WERI-Rb-1 (cell line): ENCODE results near the gene JAG1.

ENCODE experiments used
- DNase-seq: peaks from one replicate; pipeline ENCODE4 v3.0.0-alpha.2; 2020
- H3K27ac ChIP-seq: fragments of 250-450 bp; sonication (Bioruptor Pico); 2 replicates; pipeline ENCODE4 v1.5.1; 2020; ENCODE audit warnings: mild to moderate bottlenecking, moderate library complexity
- H3K27me3 ChIP-seq: fragments of 250-450 bp; sonication (Bioruptor Pico); 2 replicates; pipeline ENCODE4 v1.5.1; 2021; ENCODE audit warnings: mild to moderate bottlenecking, low read depth, moderate library complexity; ENCODE audit not compliant: insufficient read depth, severe bottlenecking
- H3K36me3 ChIP-seq: fragments of 250-450 bp; sonication (Bioruptor Pico); 2 replicates; pipeline ENCODE4 v1.5.1; 2020; ENCODE audit warnings: mild to moderate bottlenecking, moderate library complexity
- H3K4me3 ChIP-seq: 2 replicates; pipeline ENCODE4 v1.5.1; 2011; ENCODE audit warnings: low read depth, mild to moderate bottlenecking, control low read depth, low read length
- H3K9me3 ChIP-seq: fragments of 250-450 bp; sonication (Bioruptor Pico); 2 replicates; pipeline ENCODE4 v1.5.1; 2021; ENCODE audit warnings: mild to moderate bottlenecking, moderate library complexity; ENCODE audit not compliant: severe bottlenecking
- CTCF ChIP-seq: IDR thresholded peaks from 2 replicates; pipeline ENCODE4 v1.5.1; 2011; ENCODE audit warnings: low read depth, mild to moderate bottlenecking, control low read depth, inconsistent platforms, low read length

Gene JAG1

GRCh38 chr20:10665791-10666190, 8.0 kb downstream of the JAG1 start:
- Histone ChIP-seq H3K36me3 (no peaks in the 10 kb centered on the region), H3K27me3 (no peaks in the 10 kb centered on the region), H3K27ac (no peak overlapping the region), H3K9me3 (no peaks in the 10 kb centered on the region), H3K4me3 (no peak overlapping the region)
- no peak for DNase-seq
- TF ChIP-seq CTCF = no peak

GRCh38 chr20:10665027-10665561, 8.7 kb downstream of the JAG1 start:
- H3K4me3 ChIP-seq = no peak overlapping the region
- H3K9me3 ChIP-seq = no peaks in the 10 kb centered on the region
- no peaks in the 10 kb centered on the region for H3K36me3 ChIP-seq
- no peak overlapping the region for H3K27ac ChIP-seq
- TF ChIP-seq CTCF = no peak
- DNase-seq = no peak
- H3K27me3 ChIP-seq = no peaks in the 10 kb centered on the region

GRCh38 chr20:10663756-10664155, 10.0 kb downstream of the JAG1 start:
- no peaks in the 10 kb centered on the region for H3K27me3 ChIP-seq
- no peaks in the 10 kb centered on the region for H3K9me3 ChIP-seq
- no peak overlapping the region for H3K4me3 ChIP-seq
- no peak for TF ChIP-seq CTCF
- H3K27ac ChIP-seq = no peak overlapping the region
- no peaks in the 10 kb centered on the region for H3K36me3 ChIP-seq
- DNase-seq = no peak

- TF ChIP-seq CTCF = no peak
- Histone ChIP-seq H3K27ac (no peak overlapping the region), H3K4me3 (no peak overlapping the region), H3K27me3 (no peaks in the 10 kb centered on the region), H3K36me3 (no peaks in the 10 kb centered on the region), H3K9me3 (no peaks in the 10 kb centered on the region)
- DNase-seq = no peak
Observed at GRCh38 chr20:10662661-10663458, 10.9 kb downstream of the JAG1 start.

- no peaks in the 10 kb centered on the region for H3K36me3 ChIP-seq
- no peak for DNase-seq
Observed at GRCh38 chr20:10662151-10662550, 11.6 kb downstream of the JAG1 start.

More at GRCh38 chr20:10662151-10662550, 11.6 kb downstream of the JAG1 start:
- no peak for TF ChIP-seq CTCF
- Histone ChIP-seq H3K9me3 (no peaks in the 10 kb centered on the region), H3K4me3 (no peak overlapping the region), H3K27me3 (no peaks in the 10 kb centered on the region), H3K27ac (no peak overlapping the region)
